ENCODE results near the gene EARS2.

The EARS2 gene

DNA sequence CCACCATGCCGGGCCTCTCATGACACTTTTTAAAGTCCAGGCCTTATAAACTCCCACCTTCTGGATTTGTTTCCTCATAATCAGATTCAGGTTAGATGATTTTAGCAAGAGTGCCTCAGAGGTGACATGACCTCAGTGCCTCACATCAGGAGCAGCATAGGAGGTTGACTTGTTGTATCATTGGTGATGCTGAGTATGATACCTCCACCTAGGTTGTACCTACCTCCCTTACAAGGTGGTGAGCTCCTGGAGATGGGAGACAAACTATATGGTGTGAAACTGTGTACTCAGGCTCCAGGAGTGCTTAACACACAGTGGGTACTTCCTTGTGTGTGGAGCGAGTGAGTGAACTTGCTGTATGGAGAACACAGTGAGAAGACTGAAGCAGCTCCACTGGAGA is 20.3 kb upstream of the EARS2 start:
- no peak for TF ChIP-seq ZFX (IDR thresholded peaks at IDR 0.05; ENCODE audit: borderline replicate concordance)
- no peak for TF ChIP-seq CTCF (IDR thresholded peaks at IDR 0.05)
- H3K27ac ChIP-seq: no peak overlapping the region

- TF ChIP-seq ZFX (IDR thresholded peaks at IDR 0.05; ENCODE audit: borderline replicate concordance) (no peak), CTCF (IDR thresholded peaks at IDR 0.05) (no peak)
- no peak overlapping the region for H3K27ac ChIP-seq
Observed at GRCh38 chr16:23575834-23576233, 18.7 kb upstream of the EARS2 start.

GRCh38 chr16:23573817-23574216 is 16.7 kb upstream of the EARS2 start:
- no peak for TF ChIP-seq CTCF (IDR thresholded peaks at IDR 0.05)
- no peak overlapping the region for H3K27ac ChIP-seq

DNA sequence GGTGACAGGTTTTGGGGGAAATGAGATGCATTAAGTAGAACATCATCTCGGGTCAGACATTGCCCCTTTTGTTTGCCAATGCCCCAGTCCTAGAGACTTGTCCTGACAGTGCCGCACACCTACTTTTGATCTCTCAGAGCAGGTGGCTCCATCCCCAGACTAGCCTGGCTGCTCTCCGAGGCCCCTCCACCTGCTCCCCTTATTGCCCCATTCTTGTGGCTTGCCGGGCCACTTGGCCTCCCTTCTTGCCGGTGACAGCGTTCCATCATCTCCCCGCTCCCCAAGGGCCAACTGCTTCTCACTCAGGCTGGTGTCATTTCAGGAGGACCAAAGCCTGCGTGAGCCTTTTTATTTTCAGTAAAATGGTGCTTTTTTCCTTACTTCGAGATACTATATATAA is 15.2 kb upstream of the EARS2 start:
- H3K27ac ChIP-seq: no peak overlapping the region
- no peak for TF ChIP-seq CTCF (IDR thresholded peaks at IDR 0.05)
- TF ChIP-seq ZFX (IDR thresholded peaks at IDR 0.05; ENCODE audit: borderline replicate concordance): no peak

GRCh38 chr16:23571895-23572294 is 14.7 kb upstream of the EARS2 start:
- TF ChIP-seq ZFX (IDR thresholded peaks at IDR 0.05; ENCODE audit: borderline replicate concordance) (no peak), CTCF (IDR thresholded peaks at IDR 0.05) (no peak)
- H3K27ac ChIP-seq: no peak overlapping the region

DNA sequence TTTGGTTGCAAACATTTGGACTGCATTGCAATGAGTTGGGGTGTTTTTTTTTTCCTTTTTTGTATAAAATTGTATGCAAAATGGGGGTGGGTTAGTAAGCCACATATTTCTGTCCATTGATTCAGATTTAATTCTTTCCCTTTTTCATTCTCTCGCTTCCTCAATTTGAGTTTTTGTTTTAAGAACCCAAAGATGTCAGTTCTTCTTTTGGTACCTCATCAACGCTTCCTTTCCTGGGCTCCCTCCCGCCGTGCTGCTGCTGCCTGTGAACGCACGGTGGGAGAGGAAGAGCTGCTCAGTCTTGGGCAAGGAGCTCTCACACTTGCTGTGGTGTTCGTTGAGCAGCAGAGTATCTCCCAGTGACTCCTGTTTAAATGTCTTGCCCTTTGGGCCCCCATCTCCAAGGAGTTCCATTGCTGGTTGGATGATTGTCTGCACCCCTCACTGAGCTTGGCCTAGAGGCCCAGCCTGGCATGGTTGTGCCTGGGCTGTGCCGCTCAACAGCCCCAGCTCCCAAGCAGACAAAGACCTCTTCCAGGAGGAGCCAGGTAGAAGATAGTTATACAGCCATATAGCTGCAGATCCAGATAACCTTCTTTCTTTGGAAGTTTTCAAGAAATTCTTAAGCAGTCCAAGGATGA is 14.0 kb upstream of the EARS2 start:
- no peak overlapping the region for H3K27ac ChIP-seq
- no peak for TF ChIP-seq ZFX (IDR thresholded peaks at IDR 0.05; ENCODE audit: borderline replicate concordance)
- no peak for TF ChIP-seq CTCF (IDR thresholded peaks at IDR 0.05)

- H3K27ac ChIP-seq: no peak overlapping the region
- TF ChIP-seq ZFX (IDR thresholded peaks at IDR 0.05; ENCODE audit: borderline replicate concordance): no peak
- TF ChIP-seq CTCF (IDR thresholded peaks at IDR 0.05): no peak
Observed at GRCh38 chr16:23567602-23568001, 10.5 kb upstream of the EARS2 start.

All from 22Rv1 (cell line).